ENCODE measurements around the gene PIMREG.

GRCh38 chr17:6464446-6465041 lies 20.3 kb downstream of the PIMREG start:
- TF ChIP-seq TAF1 (IDR thresholded peaks at IDR 0.05; ENCODE audit: low read depth, low read length) (no peak), POLR2AphosphoS5 (IDR thresholded peaks at IDR 0.05; ENCODE audit: low read depth, low read length) (no peak), POLR2A (IDR thresholded peaks at IDR 0.05; ENCODE audit: low read depth, low read length) (no peak), PAX5 (IDR thresholded peaks at IDR 0.05; ENCODE audit: insufficient read depth, low read length, severe bottlenecking) (no peak), SPI1 (IDR thresholded peaks at IDR 0.05; ENCODE audit: low read depth, low read length) (no peak), POU2F2 (IDR thresholded peaks at IDR 0.05; ENCODE audit: low read depth, low read length) (no peak)

Data from GM12891 (cell line).